GM19328 (cell line): ENCODE results near the gene NEK7.

Experiments
- ATAC-seq: cut with Tn5 transposase; IDR thresholded peaks from one replicate; pipeline ENCODE4 v1.9.1; 2021; ENCODE audit warnings: mild to moderate bottlenecking, moderate library complexity; ENCODE audit not compliant: unreplicated experiment

NEK7 gene

DNA sequence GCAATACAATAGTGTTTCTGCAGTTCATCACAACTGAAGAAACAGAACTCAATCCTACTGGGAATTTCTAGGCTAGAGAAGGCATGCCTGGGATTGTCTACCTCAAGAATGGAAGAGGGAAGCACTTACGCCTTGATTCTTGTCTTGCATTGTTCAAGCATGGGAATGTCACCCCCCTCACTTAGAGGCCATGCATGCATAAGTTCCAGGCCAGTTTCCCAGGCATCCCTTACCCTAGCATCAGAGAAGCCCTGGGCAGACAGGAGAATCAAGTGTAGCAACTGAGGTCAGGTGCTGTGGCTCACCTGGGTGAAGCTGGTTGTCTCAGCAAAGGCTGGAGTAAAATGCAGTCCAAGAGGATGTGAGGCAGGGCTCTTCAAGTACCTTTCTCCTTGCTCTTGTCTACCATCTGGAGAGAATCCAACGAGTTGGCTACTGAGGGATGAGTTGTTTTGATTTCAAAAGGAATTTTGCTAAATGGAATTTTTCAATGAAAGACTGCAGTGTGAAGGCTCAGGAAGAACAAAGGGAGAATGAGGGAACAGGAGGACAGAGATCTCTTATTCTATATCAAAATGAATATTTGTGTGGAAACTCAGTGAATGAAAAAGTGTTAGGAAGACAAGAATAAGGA, 174.3 kb downstream of the NEK7 start:
- no peak for ATAC-seq

GRCh38 chr1:198333744-198334143, 176.9 kb downstream of the NEK7 start:
- ATAC-seq, result no peak

GRCh38 chr1:198335663-198336062, 178.9 kb downstream of the NEK7 start:
- ATAC-seq, result no peak

GRCh38 chr1:198337886-198338285, 181.1 kb downstream of the NEK7 start:
- ATAC-seq, result no peak

GRCh38 chr1:198340139-198340538, 183.3 kb downstream of the NEK7 start:
- ATAC-seq, result no peak

DNA sequence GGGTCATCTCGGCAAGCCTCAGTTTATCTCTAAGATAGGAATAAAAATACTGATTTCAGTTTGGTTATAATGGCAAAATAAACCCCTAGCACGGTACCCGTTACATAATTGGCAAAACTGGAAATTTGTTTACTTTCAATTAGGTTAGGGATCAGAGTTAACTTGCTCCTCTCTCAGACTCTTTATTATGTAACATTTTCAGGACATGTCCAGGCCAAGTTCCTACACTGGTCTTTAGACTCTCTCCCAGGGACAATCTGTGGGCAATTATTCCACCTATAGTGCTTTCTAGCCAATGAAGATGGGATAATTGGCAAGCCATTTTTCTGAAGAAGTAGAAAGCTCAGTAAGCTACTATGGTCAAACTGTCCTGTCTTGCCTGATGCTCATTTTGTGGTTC, 189.4 kb downstream of the NEK7 start:
- ATAC-seq, result no peak

DNA sequence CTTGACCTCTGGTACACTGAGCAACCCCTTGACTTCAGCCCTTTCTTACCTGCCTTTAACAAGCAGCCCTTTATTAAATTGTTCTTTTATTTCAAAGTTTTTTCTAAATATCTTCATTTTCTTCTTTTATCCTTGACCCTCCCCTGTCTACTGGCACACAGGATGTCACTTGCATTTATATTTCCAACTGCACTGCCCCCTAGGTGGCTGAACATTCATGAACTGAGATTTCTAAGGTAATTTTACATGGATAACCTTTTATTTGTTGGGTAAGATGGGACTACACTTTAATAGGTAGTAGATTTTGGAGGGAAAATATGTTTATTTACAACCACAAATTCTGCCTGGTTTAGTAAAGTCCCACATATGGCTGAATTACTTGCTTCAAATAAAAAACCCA, 193.7 kb downstream of the NEK7 start:
- ATAC-seq, result no peak

DNA sequence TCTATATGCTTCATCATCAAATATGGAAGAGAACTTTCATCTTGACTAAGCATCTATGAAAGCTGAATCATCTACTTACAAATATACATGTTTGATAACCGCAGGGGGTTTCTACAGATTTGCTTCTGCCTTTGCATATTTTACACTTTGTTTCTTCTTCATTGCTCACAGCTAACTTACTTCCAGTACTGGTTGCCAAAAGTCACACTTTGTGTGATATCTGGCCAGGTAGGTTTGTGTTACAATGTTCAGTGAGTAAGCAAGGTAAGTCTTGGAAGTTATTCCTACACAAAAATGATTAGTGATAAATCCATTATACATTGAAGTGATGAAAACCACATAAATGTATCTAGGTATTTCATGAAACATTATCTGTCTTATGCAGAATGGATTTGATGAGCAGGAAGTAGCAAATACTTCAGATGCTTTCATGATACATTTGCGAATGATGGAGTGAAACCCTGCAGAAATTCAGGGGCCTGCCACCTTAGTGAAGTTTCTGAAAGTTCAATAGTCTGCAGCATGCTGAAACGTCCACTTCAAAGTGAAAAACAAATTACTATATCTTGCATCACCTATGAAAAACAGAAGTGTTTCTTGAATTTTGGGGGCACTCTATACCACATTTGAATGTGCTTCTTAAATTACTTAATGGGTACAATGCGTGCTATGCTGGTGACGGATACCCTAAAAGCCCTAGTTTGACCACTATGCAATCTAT, 196.3 kb downstream of the NEK7 start:
- ATAC-seq, result peak; percentile 67

GRCh38 chr1:198357937-198358336, 201.1 kb downstream of the NEK7 start:
- no peak for ATAC-seq

DNA sequence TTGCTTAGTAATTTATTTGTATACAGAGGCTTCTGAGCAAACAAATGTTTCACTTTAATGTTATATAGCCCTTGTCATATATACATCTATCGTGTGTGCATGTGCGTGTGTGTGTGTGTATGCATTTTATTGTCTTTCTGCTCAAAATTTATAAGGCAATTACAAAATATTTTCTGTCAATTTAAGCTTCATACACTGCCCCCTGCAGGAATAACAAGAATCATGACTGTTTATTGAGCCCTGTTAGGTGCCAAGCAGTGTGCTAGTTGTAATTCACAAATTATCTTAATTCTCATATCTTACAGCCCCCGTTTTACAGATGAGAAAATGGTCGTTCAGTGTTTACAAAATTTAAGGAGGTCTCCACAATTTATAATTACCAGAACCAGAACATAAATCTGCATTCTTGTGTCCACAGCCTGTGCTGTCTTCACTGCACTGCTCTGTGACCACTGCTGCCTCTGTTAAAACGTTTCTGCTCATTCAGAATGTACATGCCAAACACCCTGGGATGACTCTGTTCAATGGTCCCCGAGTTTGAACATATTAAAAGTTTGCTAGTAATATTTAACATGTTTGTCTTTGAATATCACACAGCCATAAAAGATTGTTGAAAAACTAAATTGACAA, 202.3 kb downstream of the NEK7 start:
- ATAC-seq, result no peak

DNA sequence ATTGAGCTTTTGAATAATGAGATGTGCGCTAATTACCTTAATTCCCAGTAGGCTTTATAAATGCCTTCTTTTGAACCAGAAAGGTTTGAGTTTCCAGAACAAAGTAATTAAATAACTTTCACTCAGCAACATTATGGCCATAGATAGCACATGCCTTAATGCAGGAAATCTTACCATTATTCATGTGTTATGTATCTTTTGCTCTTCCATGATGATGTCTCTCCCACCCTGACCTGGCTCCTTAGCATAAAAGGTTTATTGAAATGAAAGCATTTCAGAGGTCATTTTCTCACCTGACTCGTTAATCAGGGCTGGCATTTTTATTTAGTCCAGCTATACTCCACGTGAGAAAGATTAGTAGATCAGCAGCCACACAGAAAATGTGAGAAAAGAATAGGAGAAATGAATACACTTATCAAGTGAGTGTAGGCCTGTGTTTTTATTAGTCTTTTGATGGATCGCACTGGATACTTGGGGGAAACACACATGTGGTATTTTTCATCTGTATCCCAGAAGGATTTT, 203.5 kb downstream of the NEK7 start:
- ATAC-seq, result no peak

GRCh38 chr1:198361237-198361767, 204.5 kb downstream of the NEK7 start:
- no peak for ATAC-seq

DNA sequence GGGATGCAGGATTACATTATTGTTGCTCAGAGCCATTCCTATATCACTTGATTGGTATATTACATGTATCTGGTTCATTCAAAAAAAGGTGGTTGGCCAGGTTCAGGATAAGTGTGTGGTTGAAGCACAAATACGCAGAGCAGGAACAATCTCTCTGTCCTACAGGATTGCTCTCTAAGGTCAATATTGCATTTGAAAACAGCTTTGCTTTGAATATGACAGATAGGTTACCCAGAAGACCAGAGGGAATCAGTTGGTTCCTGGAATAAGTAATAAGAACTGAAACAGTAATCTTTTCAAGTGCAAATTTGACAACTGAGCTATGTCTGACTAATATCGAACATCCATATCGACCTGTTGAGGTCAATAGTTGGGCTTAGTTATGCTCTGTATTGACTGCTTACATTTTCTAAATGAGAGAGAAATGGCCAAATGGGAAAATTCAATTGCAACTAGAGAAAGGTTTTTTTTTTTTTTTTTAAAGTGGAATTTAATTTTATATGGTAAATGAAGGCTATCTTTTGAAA, 206.9 kb downstream of the NEK7 start:
- ATAC-seq, result no peak

DNA sequence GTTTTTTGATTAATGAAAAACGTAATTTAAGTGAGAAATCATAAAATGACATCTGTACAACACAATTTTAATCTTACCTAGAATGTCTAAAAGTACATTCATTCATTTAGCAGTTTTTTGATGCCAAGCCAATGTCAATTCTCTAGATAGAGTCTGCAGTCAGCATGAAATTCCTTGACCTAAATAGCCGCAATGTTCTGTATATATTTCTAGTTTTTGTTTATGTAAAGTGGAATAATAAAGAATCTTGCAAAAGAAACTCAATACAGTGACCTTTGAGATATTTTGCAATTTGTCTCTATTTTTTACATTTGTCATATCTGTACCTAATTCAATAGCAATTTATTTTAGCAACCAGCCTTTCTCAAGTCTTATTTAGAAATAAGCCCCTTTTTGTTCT, 207.7 kb downstream of the NEK7 start:
- no peak for ATAC-seq

GRCh38 chr1:198367296-198367695, 210.5 kb downstream of the NEK7 start:
- ATAC-seq, result no peak

DNA sequence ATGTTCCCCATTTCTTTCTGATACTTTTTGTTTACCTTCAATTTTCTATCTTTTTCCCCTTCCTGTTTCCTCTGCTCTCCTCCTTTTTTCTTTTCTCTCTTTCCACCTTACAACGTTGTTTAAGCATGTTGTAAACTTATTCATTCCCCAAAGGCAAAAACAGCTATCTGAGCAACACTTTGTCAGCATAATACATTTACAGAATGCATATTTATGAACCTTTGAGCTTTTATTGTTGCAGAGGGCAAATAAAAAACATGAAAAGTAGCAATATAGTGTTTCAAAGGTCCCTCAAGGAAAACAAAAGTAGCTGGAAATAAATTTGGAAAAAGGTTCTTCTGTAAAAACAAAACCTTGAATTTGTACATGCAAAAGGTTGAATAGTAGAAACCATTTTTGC, 214.2 kb downstream of the NEK7 start:
- no peak for ATAC-seq
